ENCODE data around the gene MAP3K12. TPM values are rescaled to one million over a fixed set of nuclear protein-coding genes. Genes with fewer than 3 reads are reported as not detected.
"Not testable (repeated sequence)": the region's sequence is repeated elsewhere in the genome, so short reads cannot be mapped to it uniquely, and the experiment has no call there.

MAP3K12 gene
- polyA plus RNA-seq, 3 donors: 1.7 to 31.4 (median 2.0) TPM

DNA sequence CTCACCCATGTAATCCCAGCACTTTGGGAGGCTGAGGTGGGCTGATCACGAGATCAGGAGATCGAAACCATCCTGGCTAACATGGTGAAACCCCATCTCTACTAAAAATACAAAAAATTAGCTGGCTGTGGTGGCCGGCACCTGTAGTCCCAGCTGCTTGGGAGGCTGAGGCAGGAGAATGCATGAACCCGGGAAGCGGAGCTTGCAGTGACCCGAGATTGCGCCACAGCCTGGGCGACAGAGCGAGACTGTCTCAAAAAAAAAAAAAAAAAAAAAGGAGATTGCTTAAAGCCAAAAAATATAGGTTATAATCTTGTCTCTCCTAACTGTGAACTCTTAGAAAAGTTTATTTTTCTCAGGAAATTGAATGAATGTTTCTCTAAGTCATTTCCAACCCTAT is 63.9 kb downstream of the MAP3K12 start:
- H3K27me3 Mint-ChIP-seq (ENCODE audit: low read depth in 3 of 3); intact Hi-C loops (cut with micrococcal nuclease); H3K9me3 ChIP-seq (replicated peaks in 1 of 2; ENCODE audit: control insufficient read depth in 1 of 2, insufficient read depth in 1 of 2, low read length in 2 of 2); H2AFZ ChIP-seq (ENCODE audit: insufficient read depth, low read depth, low read length, poor library complexity, severe bottlenecking); H3K4me3 ChIP-seq (replicated peaks in 1 of 3; ENCODE audit: low read depth in 2 of 3, low read length in 3 of 3); DNase-seq; H3K27ac Mint-ChIP-seq; H4K20me1 ChIP-seq (ENCODE audit: insufficient read depth, low read length); H3K27me3 ChIP-seq (ENCODE audit: control insufficient read depth in 2 of 2, insufficient read depth in 2 of 2, low read length in 2 of 2); H3K79me2 ChIP-seq (ENCODE audit: insufficient read depth, low read length); H3K27ac ChIP-seq (ENCODE audit: low read depth in 1 of 2, low read length in 2 of 2); H3K36me3 Mint-ChIP-seq; H3K4me1 Mint-ChIP-seq; H3K9ac ChIP-seq (ENCODE audit: insufficient read depth, low read length, poor library complexity, severe bottlenecking); H3K4me1 ChIP-seq (ENCODE audit: control insufficient read depth in 1 of 2, insufficient read depth in 2 of 2, low read length in 2 of 2); H3K9me3 Mint-ChIP-seq; H3K4me2 ChIP-seq (replicated peaks; ENCODE audit: extremely low read depth, low read length, poor library complexity, severe bottlenecking); H3K36me3 ChIP-seq (replicated peaks in 1 of 2; ENCODE audit: control insufficient read depth in 1 of 2, insufficient read depth in 2 of 2, low read length in 2 of 2); H3K4me3 Mint-ChIP-seq: not testable (repeated sequence)
- 21% methylated on average over 6 of the region's 9 CpGs for WGBS (ENCODE audit: insufficient coverage)

DNA sequence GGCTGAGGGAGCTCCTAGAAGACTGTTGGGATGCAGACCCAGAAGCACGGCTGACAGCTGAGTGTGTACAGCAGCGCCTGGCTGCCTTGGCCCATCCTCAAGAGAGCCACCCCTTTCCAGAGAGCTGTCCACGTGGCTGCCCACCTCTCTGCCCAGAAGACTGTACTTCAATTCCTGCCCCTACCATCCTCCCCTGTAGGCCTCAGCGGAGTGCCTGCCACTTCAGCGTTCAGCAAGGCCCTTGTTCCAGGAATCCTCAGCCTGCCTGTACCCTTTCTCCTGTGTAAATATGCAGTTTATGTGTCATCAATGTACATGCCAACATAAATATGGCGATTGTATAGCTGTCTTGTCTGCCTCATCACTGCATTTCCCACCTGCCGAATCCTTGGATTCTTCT is 68.1 kb downstream of the MAP3K12 start:
- no peak overlapping the region for H3K4me2 ChIP-seq (replicated peaks; ENCODE audit: extremely low read depth, low read length, poor library complexity, severe bottlenecking)
- DNase-seq: no peak
- H3K27me3 ChIP-seq (ENCODE audit: control insufficient read depth in 2 of 2, insufficient read depth in 2 of 2, low read length in 2 of 2): no peaks in the 10 kb centered on the region
- peaks cover 6% of the 10 kb centered on the region for H3K4me1 Mint-ChIP-seq
- intact Hi-C loops (cut with micrococcal nuclease): no loop called here
- H3K27ac ChIP-seq (ENCODE audit: low read depth in 1 of 2, low read length in 2 of 2): no peak overlapping the region
- H3K36me3 Mint-ChIP-seq: no peaks in the 10 kb centered on the region
- H3K36me3 ChIP-seq (replicated peaks in 1 of 2; ENCODE audit: control insufficient read depth in 1 of 2, insufficient read depth in 2 of 2, low read length in 2 of 2): no peaks in the 10 kb centered on the region
- no peaks in the 10 kb centered on the region for H3K9me3 ChIP-seq (replicated peaks in 1 of 2; ENCODE audit: control insufficient read depth in 1 of 2, insufficient read depth in 1 of 2, low read length in 2 of 2)
- no peaks in the 10 kb centered on the region for H3K79me2 ChIP-seq (ENCODE audit: insufficient read depth, low read length)
- no peaks in the 10 kb centered on the region for H3K9me3 Mint-ChIP-seq
- H4K20me1 ChIP-seq (ENCODE audit: insufficient read depth, low read length): no peaks in the 10 kb centered on the region
- no peak overlapping the region for H3K27ac Mint-ChIP-seq
- no peak overlapping the region for H3K4me3 Mint-ChIP-seq
- H3K27me3 Mint-ChIP-seq (ENCODE audit: low read depth in 3 of 3): peaks cover 3 to 7% (median 3%) of the 10 kb centered on the region in 3 donors
- 100% methylated on average over 4 of the region's 7 CpGs for WGBS (ENCODE audit: insufficient coverage)
- no peak overlapping the region for H3K4me3 ChIP-seq (replicated peaks in 1 of 3; ENCODE audit: low read depth in 2 of 3, low read length in 3 of 3)
- H3K9ac ChIP-seq (ENCODE audit: insufficient read depth, low read length, poor library complexity, severe bottlenecking): no peak overlapping the region
- TF ChIP-seq CTCF (IDR thresholded peaks at IDR 0.05): no peak
- H3K4me1 ChIP-seq (ENCODE audit: control insufficient read depth in 1 of 2, insufficient read depth in 2 of 2, low read length in 2 of 2): peaks cover 0 to 3% of the 10 kb centered on the region in 2 donors
- H2AFZ ChIP-seq (ENCODE audit: insufficient read depth, low read depth, low read length, poor library complexity, severe bottlenecking): no peak overlapping the region
